NCI-H2196 treated with DMSO at 0.1 percent for 48 hours (cell line): ENCODE results near the gene UBE2G2.

Experiments
- DNase-seq: peaks from one replicate; lab custom pipeline; 2025; ENCODE audit not compliant: unreplicated experiment; lab: John Stamatoyannopoulos, UW

UBE2G2 gene

GRCh38 chr21:44791993-44792392 lies 9.6 kb downstream of the UBE2G2 start:
- no peak for DNase-seq

- DNase-seq, result no peak
Measured at GRCh38 chr21:44791246-44791645, 10.4 kb downstream of the UBE2G2 start.

GRCh38 chr21:44790368-44790767 lies 11.3 kb downstream of the UBE2G2 start:
- no peak for DNase-seq

GRCh38 chr21:44789880-44790279 lies 11.7 kb downstream of the UBE2G2 start:
- no peak for DNase-seq

- DNase-seq, result peak; percentile 35
Measured at GRCh38 chr21:44785620-44786335, 15.8 kb downstream of the UBE2G2 start.

GRCh38 chr21:44784810-44785209 lies 16.8 kb downstream of the UBE2G2 start:
- no peak for DNase-seq

GRCh38 chr21:44783020-44783696 lies 18.5 kb downstream of the UBE2G2 start:
- DNase-seq, result no peak

GRCh38 chr21:44780767-44781459 lies 20.7 kb downstream of the UBE2G2 start:
- no peak for DNase-seq

- no peak for DNase-seq
Measured at GRCh38 chr21:44780137-44780502, 21.5 kb downstream of the UBE2G2 start.

GRCh38 chr21:44779417-44780136 lies 22.0 kb downstream of the UBE2G2 start:
- no peak for DNase-seq

- DNase-seq, result no peak
Measured at GRCh38 chr21:44778983-44779382, 22.6 kb downstream of the UBE2G2 start.

- DNase-seq, result no peak
Measured at GRCh38 chr21:44778499-44778911, 23.1 kb downstream of the UBE2G2 start.

GRCh38 chr21:44778094-44778493 lies 23.5 kb downstream of the UBE2G2 start:
- DNase-seq, result no peak

- no peak for DNase-seq
Measured at GRCh38 chr21:44774972-44775371, 26.6 kb downstream of the UBE2G2 start.

GRCh38 chr21:44773291-44773932 lies 28.2 kb downstream of the UBE2G2 start:
- DNase-seq, result peak; percentile 78

GRCh38 chr21:44771896-44772525 lies 29.6 kb downstream of the UBE2G2 start:
- DNase-seq, result no peak

- DNase-seq, result no peak
Measured at GRCh38 chr21:44767834-44768831, 33.5 kb downstream of the UBE2G2 start.

GRCh38 chr21:44766818-44767354 lies 34.7 kb downstream of the UBE2G2 start:
- no peak for DNase-seq
